CD4-positive, alpha-beta T cell treated with Interleukin-2 at 100 ng/mL for 4 hours (primary cell): ENCODE measurements around the gene PKP3.

ENCODE experiments used
- DNase-seq: peaks from one replicate; pipeline ENCODE4 v3.0.0-alpha.2; 2020; ENCODE audit warnings: low spot score

The PKP3 gene

DNA sequence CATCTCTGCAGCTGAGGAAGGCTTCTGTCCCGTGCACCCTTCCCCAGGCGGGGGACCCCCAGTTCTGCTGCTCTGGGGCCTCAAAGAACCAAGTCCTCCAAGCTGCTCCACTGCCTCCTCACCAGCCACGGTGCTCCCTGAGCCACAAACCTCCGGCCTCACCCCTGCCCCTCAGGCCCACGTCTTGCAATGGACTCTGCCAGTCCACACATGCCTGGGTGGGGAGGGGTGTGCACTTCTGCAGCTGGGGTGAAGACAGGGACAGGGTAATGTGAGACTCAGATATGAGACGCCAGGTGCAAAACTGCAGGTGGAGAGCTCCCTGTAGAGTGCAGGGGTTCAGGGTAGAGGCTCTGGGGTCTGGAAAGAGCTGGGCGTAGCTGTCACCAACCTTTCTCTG, 52.9 kb downstream of the PKP3 start:
- DNase-seq = no peak

DNA sequence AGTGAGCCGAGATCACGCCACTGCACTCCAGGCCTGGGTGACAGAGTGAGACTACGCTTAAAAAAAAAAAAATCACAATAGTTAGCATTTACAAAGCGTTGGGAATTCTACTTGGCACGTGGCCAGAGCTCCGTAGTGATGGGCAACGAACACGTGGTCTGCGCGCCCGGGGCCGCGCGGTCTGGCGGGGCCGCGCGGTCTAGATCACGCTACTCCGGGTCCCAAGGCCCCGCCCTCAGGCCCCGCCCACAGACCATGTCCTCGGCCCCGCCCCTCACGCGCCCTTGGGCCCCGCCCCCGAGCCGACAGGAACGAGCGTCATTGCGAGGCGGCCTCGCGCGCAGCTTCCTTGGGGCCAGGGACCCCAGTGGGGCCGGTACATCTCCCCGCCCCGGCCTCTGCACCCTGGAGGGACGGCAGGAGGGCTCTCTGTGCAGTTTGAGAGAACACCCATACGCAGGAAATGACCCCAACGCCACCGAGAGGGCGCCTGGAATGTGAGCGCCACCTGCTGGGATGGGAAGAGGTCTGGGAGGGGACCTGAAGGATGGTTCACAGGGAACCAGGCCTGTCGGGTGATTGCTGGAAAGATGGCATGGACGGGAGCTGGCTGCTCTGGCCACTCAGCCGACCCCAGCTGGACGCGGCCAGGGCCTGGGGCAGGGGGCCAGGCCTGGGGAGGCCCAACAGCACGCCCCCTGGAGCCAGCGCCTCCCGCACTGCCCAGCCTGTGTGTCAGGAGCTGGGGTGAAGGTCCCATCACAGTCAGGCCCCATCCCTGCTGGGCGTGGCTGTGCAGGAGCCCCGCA, 54.1 kb downstream of the PKP3 start:
- DNase-seq = peak; percentile 93

DNA sequence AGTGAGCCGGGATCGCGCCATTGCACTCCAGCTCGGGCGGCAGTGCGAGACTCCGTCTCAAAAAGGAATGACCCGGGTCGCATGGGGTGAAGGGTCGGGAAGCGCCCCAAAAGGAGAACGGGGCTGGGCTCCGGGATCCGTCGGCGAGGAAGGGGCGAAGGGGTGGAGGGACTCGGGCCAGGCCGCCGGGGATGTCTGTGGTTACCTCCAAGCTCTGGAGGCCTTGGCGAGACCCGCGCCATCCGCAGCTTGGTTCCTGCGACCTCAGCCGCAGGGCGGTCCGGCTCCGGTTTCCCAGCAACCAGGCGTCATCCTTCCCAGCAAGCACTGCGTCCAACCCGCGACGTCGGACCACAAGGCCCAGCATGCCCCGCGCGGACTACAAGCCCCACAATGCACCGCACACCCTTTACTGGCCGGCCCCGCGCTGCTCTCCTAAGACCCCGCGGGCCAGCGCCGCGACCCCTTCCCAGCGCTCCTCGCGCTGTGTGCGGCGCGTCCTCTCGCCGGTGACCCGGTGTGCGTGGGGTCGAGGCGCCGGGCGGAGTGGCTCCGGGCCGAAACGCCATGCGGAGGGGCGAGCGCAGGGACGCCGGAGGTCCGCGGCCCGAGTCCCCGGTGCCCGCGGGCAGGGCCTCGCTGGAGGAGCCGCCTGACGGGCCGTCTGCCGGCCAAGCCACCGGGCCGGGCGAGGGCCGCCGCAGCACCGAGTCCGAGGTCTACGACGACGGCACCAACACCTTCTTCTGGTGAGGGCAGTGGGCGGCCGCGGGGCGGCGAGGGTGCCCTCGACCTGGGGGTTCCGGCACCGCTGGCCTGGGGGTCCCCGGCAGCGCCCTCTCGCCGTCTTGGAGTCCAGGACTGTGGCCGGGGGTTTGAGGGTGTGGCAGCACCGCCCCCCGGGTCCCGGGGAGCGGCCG, 56.1 kb downstream of the PKP3 start, which contains the start of gene PTDSS2:
Gene PTDSS2, plus strand, starts transcription at position 391 of the 920 bp plus-strand sequence. Its CDS starts 177 bp downstream, at position 568.
- peak; percentile 93 for DNase-seq

DNA sequence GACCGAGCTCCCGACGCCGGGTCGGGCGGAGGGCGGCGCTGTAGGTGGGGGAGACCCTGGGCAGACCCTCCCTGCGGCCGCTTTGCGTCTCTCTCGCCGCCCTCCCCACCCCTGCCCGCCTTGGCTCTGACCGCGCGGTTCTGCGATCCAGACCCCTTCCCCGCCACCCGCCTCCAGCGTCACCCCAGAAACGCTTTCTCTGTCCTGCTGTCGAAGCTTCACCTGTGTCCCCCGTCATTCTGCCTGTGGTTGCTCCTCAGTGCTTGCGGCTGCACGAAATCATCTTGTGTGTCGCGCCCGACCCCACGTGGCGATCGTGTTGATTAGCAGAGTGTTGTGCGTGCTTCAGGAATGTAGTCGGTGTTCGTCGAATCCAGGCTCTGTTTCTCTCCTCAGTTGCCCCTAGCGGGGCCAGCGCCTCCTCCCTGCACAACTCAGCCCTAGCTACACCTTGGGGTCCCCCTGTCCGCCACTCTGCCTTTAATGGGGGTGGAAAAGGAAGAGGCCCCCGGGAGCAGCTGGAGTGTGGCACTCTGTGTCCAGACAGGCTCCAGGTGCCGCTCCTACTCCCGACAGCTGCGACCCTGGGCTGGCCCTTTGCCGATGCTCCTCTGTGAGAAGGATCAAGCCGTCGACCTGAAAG, 56.9 kb downstream of the PKP3 start:
- DNase-seq = peak; percentile 82

DNA sequence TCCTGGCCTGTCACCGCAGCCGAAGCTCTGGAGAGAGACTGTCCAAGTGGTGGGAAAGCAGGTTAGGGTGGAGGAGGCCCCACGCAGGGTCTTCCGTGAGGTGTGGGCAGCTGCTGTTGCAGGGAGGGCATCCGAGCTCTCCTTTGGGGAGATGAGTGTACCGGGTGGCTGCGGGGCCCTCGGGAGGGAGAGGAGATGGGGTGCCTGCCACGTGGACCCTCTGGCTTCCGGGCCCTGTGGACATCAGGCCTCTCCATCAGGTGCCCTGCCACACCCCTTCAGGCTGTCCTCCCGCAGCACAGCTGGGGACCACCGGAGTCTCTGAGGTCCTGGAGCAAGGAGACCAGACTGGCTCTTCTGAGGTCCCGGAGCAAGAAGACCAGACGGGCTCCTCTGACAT, 57.7 kb downstream of the PKP3 start:
- DNase-seq = no peak

DNA sequence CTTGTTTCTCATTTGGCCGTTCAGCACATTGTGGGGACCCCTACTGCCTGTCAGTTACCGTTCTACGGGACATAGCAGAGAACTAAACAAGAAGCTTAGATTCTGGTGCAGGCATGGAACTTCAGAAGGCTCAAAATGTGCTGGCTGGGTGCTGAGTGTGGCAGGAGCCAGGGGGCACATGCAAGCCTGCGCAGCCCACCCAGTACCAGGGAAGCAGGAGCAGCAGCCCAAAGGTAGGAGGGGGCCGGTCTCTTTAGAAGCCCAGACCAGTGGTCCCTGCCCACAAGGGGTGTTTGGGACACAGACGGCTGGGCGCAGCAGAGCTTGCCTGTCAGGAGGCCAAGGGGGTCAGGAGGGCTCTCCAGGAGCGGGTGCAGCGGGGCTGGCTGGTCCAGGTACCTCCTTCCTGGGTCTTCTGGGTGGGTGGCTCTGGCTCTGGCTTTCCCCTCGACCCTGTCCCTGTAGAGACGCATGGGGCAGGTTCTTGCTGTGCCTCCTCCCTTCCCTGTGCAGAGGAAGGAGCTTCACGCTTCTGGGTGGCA, 58.3 kb downstream of the PKP3 start:
- DNase-seq = no peak

DNA sequence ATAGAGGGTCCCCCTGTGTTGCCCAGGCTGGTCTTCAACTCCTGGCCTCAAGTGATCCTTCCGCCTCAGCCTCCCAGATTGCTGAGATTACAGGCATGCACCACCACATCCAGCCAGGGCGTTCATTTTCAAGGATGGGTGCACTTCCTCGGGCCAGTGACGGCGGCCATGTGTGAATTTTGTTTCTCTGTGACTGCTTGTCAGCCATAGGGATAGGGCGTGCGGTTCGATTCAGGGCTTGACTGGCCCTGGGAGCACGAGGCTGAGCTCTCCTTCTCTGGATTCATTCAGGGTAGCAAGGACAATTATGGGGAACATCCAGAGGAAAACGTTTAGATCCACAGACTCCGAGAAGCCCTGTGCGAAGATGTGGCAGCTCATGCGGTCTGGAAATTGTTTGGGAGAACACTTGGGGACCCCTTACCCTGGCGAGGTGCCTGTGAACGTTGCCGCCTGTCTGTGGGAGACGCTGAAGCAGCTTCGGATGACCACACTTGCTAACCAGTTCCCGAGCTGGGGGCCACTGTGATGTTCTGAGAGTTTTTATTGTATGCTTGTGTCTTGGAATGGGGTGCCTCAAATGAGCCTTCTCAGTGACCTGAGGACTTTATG, 59.0 kb downstream of the PKP3 start:
- DNase-seq = no peak

DNA sequence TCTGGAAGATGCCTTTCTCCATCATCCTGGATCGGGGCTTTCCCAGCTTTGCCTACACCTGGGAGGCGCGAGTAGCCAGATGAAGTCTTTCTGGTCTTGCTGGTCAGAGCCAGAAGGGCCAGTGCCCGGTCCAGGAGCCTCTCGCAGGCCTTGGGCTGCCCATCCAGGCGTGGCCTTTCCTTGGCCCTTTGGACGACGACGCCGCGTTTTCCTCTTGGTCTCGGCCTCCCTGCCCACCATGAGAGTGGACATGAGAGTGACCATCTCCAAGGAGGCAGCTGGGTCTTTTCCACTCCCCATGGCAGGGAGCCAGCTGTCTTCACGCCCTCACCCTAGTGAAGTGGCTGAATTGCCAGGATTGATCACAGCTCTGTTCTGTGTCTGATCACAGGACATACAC, 59.6 kb downstream of the PKP3 start:
- DNase-seq = no peak

DNA sequence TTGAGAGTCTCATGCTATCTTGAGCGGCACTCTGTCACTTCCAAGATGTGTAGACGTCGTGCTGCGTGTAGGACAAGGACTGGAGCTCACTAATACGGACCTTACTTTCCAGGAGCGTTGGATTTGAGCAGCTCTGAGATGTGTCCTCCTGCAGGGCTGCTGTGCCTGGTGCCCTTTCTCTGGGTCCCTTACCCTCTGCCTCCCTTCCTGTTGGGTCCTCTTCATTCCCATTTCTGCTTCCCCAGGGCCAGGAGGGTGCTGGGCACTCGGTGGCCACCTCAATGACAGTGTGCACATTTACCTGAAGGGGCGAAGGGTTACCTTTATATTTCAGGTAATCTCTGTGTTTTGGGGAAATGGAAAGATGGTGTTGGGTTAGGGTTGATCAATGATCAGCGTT, 60.0 kb downstream of the PKP3 start:
- no peak for DNase-seq
